ENCODE results near the gene SF3B6. TPM values are rescaled to one million over a fixed set of nuclear protein-coding genes. Genes with fewer than 3 reads are reported as not detected.

SF3B6 gene
- total RNA-seq, 1 experiment from 2014 or later: 132 TPM

DNA sequence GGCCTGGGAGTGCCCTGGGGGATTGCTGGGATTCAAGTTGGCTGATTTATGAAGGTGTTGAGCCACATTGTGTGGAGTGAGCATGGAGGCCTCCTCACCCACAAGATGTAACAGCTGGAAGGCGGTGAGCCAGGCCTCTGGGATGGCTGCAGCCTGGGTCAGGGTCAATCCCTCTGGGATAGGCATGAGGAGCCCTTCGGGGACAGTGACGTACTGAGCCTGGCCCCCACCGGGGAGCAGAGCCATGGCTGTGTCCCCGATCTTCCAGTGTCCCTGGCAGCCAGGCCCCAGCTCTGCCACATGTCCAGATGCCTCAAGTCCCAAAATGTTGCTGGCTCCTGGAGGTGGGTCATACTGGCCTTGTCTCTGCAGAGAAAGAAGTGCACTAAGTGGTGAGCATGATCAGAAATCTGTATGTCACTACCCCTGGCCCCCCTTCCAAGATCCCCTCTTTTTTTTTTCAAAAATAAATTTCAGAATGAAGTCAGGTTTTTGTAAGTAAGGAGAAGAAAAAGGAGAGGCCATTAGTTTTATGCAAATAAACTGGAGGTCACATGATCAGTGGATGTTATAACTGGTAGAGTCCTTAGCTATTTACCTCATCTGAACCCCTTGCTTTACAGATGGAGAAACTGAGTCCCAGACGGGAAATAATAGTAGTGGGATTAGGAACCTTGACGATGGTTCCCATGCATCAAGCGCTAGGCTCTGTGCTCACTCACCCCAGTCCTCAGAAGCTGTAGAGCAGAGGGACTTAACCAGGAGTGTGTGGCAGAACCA is 6.9 kb upstream of the SF3B6 start:
- H3K9ac ChIP-seq (ENCODE audit: extremely low read depth, insufficient read length, low read length): peak overlapping the region; percentile 73
- no CpG with 5 or more reads among the region's 8 CpGs for WGBS (ENCODE audit: extremely low coverage, insufficient read length, low lambda C conversion rate)
- H3K4me2 ChIP-seq (ENCODE audit: insufficient read depth, insufficient read length, low read length): peak overlapping the region; percentile 96

More for the DNA sequence above, 6.9 kb upstream of the SF3B6 start:
- H2BK120ac ChIP-seq (ENCODE audit: low read depth, low read length, poor library complexity, severe bottlenecking): no peak overlapping the region
- H2BK5ac ChIP-seq (ENCODE audit: insufficient read length, low read length): no peak overlapping the region
- no peaks in the 10 kb centered on the region for H3K79me1 ChIP-seq (ENCODE audit: insufficient read depth, low read depth, low read length, poor library complexity, severe bottlenecking)
- H3T11ph ChIP-seq (ENCODE audit: low read length): no peak overlapping the region
- TF ChIP-seq CTCF (conservative IDR thresholded peaks at IDR 0.05): no peak
- H2AFZ ChIP-seq (ENCODE audit: low read length): no peak overlapping the region
- peaks cover 16 to 21% of the 10 kb centered on the region in 2 experiments for H3K4me1 Mint-ChIP-seq
- H2BK12ac ChIP-seq (ENCODE audit: insufficient read length, low read depth, low read length): no peak overlapping the region
- H3K27ac ChIP-seq (ENCODE audit: insufficient read length, low read depth, low read length): peak overlapping the region; percentile 87
- peak; percentile 14 for DNase-seq
- no peak overlapping the region for H4K91ac ChIP-seq (ENCODE audit: insufficient read length, low read depth, low read length)
- H4K8ac ChIP-seq (replicated peaks; ENCODE audit: insufficient read length, low read depth, low read length): no peak overlapping the region
- H3K23me2 ChIP-seq (ENCODE audit: insufficient read length, low read depth, low read length, poor library complexity, severe bottlenecking): peaks cover 15% of the 10 kb centered on the region
- H3K36me3 Mint-ChIP-seq (ENCODE audit: insufficient read depth in 1 of 3, low read depth in 3 of 3): peaks cover 12 to 39% (median 38%) of the 10 kb centered on the region in 3 experiments
- H3K27ac Mint-ChIP-seq: peak overlapping the region; percentile 97 to 99 (median 99)
- H3K23ac ChIP-seq (ENCODE audit: insufficient read length, low read depth, low read length): no peak overlapping the region
- H2AK5ac ChIP-seq (ENCODE audit: insufficient read length, low read length): no peak overlapping the region
- no peaks in the 10 kb centered on the region for H3K9me3 Mint-ChIP-seq
- H3K18ac ChIP-seq (ENCODE audit: insufficient read length, low read depth, low read length): peak overlapping the region; percentile 69
- H3K14ac ChIP-seq (ENCODE audit: insufficient read depth, low read length): peak overlapping the region; percentile 60
- no peak overlapping the region for H3K4ac ChIP-seq (ENCODE audit: low read depth, low read length)
- no peaks in the 10 kb centered on the region for H3K79me2 ChIP-seq (ENCODE audit: insufficient read depth, low read length)
- no peak overlapping the region for H4K5ac ChIP-seq (ENCODE audit: insufficient read length, low read depth, low read length)
- peaks cover 2% of the 10 kb centered on the region; the same call in 1 of the 2 replicates for H3K4me1 ChIP-seq (ENCODE audit: insufficient read depth, low read length)
- H2BK15ac ChIP-seq (ENCODE audit: low read depth, low read length): no peak overlapping the region
- H4K20me1 ChIP-seq (ENCODE audit: control insufficient read depth, insufficient read depth, insufficient read length): peaks cover 2% of the 10 kb centered on the region
- peak overlapping the region; percentile 85 to 93 for H3K4me3 Mint-ChIP-seq
- no peak overlapping the region for H2BK20ac ChIP-seq (ENCODE audit: low read depth, low read length, poor library complexity, severe bottlenecking)
- H3K56ac ChIP-seq (ENCODE audit: insufficient read length, low read depth, low read length): no peak overlapping the region
- no peaks in the 10 kb centered on the region for H3K27me3 ChIP-seq (ENCODE audit: insufficient read depth, low read length)
- no peaks in the 10 kb centered on the region for H3K9me3 ChIP-seq (ENCODE audit: control insufficient read depth, low read depth, low read length)
- no peaks in the 10 kb centered on the region for H3K27me3 Mint-ChIP-seq (ENCODE audit: low read depth)
